NCI-H128 (cell line): ENCODE measurements around the gene POLR3B.
"Not testable (repeated sequence)": the region's sequence is repeated elsewhere in the genome, so short reads cannot be mapped to it uniquely, and the experiment has no call there.

Experiments used
- DNase-seq: peaks from one replicate; lab custom pipeline; 2025; ENCODE audit not compliant: unreplicated experiment; lab: John Stamatoyannopoulos, UW

POLR3B gene

DNA sequence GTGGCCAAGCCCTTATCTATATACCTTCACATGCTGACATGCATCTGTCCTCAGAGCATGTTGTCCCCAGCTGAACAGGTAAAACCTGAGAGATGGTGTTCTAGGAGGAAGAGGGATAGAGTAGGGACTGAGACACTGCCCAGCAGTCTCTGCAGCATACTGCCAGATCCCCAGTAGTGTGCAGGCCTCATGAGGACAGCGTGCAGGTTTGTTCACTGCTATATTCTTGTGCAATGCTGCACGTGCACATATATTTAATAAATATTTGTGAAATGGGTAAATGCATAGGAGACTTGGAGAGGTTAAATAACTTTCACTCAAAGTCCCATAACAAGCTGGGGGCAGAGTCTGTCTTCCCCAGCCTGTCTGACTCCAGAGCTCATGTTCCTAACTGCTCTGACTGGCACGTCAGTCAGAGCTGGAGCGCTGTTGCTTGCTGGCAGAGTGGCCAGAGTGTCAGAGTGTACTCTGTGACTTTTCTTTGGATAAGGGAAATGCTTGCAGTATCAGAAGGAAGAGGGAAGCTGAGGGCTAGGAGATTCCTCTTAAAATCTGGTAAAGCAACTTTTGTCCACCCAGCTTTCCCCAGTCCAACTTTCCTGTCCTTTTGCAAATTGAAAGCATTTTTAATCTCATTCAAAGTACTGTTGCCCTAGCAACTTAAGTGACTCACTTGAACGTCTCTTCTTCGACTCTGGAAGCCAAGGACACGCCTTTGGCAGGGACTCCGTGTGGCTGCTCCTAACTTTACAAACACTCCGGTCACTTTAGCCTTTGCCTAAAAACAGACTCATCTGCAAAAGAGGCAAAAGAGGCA lies 14.9 kb upstream of the POLR3B start:
- DNase-seq: no peak

DNA sequence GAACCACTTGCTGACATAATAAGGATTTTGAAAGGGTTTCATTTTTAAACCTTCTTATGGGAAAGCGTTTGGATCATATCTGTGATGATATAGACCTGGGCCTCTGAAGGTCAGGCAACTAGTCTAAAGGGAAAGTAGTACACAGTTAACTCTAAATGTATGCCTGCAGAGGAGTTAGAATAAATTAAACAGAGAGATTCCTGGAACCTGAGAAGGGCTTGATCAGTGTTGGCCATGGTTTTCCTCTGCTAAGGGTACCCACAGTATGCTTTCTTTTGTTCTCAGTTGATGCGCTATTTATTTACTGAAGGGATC lies 14.4 kb upstream of the POLR3B start:
- no peak for DNase-seq

DNA sequence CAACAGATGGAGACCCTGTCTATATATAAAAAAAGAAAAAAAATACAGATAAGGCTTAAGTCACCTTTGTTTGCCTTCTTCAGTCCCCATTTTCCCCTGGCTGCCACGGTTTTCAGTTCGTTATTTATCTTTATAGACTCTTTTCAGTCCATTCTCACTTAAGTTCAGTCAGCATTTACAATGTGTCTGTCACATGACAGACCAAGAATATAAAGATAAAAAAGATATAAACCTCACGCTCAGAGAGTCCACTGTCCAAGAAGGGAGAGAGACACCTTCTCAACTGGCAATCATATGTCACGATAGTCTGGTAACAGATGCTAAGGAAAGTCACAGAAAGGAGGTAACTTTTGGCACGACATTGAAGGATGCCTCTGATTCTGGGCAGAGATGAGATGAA lies 13.4 kb upstream of the POLR3B start:
- no peak for DNase-seq

DNA sequence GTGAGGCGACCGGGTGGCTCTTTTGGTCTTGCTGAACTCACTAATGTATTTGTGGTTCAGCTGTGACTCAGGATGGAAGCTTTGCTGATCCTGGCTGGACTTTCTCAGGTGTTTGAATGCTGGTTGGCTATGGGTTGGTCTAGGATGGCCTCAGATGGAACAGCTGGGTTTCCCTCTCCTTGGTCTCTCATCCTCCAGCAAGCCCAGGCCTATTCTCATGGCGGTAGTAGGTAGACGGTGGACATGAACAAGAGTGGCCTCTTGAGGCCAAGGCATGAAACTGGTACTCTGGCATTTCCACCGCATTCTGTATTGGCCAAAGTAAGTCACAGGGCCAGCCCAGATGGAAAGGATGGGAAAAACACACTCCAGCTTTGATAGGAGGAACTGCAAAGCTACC lies 11.8 kb upstream of the POLR3B start:
- no peak for DNase-seq

DNA sequence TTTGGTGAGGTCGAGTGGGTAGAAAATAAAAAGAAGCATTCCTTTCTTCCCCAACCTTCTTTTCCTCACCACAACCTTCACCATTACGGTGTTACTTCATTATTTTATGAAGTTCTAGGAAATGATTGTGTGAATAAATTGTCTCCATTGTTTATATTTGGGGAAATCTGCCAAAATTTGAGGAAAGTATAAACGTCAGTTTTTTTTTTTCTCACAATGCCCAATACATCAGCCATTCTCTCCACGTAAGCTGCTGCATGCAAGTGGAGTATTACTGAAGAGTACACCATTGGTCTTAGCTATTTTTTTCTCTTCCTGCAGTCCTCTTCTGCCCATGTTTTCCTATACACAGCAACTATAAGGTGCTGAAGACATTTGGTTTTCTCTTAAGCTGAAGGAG lies 9.1 kb upstream of the POLR3B start:
- DNase-seq: no peak

DNA sequence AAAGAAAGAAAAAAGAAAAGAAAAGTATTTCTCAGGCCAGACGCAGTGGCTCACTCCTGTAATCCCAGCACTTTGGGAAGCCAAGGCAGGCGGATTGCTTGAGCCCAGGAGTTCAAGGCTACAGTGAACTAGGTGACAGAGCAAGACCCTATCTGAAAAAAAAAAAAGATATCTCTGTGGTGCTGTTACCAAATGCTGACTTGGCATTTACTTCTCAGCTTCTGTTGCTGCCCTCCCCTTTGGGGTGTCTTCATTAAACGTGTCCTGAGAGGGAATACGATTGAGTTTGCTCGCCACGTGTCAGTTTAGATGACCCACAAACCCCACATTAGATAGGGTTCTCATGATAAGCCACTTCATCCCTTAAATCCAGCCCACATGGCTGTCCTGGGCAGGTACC lies 4.4 kb upstream of the POLR3B start:
- no peak for DNase-seq

DNA sequence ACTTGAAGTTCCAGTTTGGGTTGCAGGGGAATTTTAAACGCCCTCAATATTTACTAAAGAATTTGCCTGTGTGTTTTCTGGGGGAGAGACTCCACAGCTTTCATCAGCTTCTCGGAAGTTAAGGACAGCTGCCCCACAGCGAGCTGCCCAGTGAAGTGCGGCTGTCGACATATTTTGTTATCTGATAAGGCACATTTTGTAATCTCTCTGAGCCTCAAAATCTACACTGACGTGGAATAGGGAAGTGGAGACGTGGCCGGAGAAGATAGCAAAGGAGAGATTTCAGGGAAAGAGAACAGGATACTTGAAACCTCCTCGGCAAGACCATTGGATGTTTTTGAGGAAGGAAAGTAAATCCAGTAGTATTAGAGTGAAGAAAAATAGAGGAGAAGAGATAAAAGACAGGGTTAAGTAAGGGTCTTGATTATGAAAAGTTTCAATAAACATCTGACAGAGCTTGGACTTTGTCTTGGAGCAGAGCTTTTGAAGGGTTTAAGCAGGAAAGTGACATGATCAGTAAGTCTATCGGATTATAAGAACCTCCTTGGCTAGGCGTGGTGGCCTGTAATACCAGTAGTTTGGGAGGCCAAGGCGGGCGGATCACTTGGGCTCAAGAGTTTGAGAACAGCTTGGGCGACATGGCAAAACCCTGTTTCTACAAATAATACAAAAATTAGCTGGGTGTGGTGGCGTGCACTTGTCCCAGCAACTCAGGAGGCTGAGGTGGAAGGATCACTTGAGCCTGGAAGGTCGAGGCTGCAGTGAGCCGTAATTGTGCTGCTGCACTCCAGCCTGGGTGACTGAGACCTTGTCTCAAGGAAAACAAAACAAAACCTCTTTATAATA lies 1.1 kb downstream of the POLR3B start:
- no peak for DNase-seq

DNA sequence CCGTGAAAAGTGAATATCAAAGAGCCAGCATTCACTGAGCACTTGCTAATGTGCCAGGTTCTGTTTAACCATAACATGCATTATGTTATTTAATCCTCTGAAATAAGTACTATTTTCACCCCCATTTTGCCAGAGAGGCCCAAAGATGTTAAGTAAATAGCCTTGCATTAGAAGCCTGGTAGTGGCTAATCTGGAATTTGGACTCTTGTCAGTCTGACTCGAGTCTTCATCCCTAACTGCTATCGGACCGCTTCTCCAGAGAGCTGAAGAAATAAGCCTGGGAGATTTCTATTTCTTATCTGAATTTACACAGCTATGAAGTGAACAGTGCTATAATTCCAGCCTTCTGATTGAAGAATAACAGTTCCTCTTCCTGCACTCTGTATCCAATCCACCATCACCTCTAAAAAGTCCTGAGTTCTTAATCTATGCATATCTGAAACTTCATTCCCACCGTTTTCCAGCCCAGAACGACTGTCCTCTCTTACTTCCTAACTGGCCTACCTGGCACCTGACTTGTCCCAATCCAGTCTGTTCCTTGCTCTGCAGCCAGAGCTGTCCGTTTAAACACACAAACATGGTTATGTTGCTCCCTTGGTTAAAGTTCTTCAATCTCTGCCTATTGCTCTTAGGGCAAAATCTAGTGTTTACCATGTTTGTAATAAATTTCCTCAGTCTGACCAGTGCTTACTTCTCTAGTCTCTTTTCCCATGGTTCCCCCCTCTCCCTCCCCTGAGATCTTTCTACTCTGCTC lies 2.3 kb downstream of the POLR3B start:
- DNase-seq: no peak

DNA sequence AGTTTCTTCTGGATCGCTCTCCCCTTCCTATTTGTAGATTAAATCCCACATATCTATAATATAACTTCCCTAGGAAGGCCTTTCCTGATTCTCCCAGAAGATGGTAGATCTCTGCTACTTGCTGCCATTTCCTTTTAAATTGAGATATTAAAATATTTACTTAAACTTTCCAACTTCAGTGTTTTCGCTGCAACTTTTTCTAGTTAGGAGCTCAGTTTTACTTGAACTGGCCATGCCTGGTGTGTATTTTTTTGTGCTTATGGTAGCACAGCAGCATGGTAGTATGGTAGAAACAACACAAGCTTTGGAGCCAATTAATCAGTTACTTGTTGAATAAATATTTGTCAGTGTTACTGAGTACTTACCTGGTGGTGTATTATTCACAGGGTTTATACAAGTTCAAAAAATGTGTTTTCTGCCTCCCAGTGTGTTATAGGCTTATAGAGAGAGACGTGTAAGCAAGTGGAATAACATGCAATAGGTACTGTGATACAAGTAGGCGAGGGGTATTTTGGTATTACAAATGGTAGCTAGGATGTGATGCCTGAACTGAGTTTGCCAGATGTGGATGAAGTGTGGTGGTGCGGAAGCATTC lies 2.9 kb downstream of the POLR3B start:
- DNase-seq: no peak

DNA sequence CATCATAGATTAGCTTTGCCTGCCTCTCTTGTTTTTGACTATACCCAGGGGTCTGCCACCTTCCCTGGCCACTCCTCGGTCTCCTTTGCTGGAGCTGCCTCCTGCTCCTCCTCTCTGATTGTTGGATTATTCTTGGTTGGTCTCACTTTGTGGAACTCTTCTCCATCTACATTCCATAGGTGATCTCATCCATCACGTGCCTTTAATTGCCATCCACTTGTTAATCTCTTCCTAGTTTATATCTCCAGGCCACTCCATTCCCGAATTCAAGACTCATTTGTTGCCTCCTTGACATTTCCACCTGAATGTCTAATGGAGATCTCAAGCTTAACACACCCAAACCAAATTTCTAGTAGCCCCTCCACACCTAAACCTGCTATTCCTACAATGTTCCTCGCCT lies 5.4 kb downstream of the POLR3B start:
- DNase-seq: no peak

DNA sequence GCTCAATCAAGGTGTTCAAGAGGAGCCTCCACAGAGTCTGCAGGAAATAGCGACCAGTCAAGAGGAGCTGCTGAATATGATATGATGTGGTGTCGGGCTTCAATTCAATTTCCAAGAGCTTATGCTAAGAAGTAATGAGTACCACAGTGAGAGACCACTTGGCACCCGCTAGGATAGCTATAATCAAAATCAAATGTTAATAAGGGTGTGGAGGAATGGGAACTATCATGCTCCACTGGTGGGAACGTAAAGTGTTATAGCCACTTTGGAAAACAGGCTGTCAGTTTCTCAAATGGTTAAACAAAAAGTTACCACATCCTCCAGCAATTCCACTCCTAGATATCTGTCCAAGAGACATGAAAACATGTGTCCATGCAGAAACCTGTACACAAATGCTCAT lies 6.7 kb downstream of the POLR3B start:
- no peak for DNase-seq

DNA sequence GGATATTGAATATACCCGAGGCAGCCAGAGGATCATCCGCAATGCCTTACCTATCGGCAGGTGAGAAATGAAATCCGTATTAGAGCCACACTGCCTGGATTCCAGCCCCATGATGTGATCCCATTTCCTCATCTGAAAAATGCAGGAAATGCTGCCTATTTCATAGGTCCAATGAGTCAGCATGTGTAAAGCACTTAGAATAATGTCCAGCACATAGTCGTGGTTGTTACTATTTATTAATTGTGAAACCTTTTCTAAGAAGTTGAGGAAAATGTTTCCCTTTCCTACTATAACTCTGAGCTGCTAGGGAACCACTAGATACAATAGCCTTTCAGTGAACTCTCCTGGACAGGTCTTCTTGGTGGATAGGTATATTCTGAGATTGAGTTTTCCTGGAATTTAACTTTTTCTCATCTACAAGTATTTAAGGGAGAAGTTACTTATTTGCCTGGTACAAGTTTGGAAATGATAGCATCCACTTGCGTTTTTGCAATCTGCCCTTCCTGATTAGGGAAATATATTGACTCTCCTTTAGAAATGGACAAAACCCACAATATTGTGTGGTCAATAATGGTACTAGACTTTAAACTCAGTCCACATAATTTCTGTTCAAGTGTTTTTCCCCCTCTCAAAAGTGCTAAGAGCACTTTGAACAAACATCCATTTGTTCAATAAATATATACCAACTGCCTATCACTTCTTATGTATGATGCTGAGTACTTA lies 12.2 kb downstream of the POLR3B start:
- DNase-seq: no peak

DNA sequence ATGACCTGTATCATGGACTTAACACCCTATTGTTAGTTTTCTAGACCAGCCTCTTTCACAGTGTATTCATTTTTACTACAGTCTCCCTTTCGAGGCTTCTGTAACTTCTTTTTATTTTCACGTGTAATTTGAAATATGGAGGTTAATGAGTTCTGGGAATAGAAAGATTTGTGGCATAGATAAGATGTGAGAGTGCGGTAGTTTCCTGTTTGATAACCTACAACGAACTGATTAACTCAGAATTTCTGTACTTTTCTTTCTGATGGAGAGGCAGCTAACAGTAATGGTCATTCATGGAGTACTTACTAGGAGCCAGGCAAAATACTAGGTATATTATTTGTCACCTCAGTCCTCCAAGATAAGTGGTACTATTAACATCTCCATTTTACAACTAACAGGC lies 21.2 kb downstream of the POLR3B start:
- no peak for DNase-seq

DNA sequence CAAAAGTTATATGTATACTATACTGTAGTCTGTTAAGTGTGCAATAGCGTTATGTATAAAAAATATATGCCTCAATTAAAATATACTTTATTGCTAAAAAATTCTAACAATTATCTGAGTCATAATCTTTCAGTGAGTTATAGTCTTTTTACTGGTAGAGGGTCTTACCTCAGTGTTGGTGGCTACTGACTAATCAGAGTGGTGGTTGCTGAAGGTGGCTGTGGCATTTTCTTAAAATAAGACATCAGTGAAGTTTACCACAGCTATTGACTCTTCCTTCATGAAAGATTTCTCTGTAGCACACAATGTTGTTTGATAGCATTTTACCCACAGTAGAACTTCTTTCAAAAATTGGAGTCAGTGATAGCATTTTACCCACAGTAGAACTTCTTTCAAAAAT lies 23.4 kb downstream of the POLR3B start:
- no peak for DNase-seq

DNA sequence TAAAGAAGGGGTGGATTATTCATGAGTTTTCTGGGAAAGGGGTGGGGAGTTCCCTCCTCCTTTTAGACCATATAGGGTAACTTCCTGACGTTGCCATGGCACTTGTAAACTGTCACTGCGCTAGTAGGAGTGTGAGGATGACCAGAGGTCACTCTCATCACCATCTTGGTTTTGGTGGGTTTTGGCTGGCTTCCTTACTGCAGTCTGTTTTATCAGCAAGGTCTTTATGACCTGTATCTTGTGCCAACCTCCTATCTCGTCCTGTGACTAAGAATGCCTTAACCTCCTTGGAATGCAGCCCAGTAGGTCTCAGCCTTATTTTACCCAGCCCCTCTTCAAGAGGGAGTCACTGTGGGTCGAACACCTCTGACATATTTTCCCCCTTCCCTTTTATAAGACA lies 24.3 kb downstream of the POLR3B start:
- DNase-seq: not testable (repeated sequence)

DNA sequence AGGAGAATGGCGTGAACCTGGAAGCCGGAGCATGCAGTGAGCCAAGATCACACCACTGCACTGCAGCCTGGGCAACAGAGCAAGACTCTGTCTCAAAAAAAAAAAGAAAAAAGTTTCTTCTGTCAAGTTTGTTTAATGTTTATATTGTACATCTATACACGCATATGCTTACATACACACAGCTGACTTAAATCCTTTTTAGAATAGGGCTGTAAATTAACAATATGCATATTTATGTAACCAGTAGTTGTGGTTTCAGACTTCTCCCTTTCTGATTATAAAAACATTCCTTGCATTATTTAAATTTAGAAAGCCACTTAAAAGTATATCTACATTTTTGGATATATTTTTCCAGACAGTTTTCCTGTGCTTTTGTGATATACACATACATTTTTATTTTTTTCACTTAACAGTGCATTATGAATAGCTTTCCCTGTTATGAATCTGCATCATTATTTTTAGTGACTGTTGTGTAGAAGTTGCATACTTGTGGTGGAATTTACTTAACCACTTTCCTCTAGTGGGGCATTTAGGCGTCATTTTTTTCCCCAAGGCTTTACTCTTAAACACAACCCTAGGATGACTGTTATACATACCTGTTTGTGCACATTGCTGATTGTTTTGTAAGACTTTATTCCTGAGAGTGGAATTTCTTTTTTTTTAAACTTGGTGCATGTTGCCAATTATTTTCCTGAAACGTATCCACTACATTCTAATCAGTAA lies 29.4 kb downstream of the POLR3B start:
- no peak for DNase-seq

DNA sequence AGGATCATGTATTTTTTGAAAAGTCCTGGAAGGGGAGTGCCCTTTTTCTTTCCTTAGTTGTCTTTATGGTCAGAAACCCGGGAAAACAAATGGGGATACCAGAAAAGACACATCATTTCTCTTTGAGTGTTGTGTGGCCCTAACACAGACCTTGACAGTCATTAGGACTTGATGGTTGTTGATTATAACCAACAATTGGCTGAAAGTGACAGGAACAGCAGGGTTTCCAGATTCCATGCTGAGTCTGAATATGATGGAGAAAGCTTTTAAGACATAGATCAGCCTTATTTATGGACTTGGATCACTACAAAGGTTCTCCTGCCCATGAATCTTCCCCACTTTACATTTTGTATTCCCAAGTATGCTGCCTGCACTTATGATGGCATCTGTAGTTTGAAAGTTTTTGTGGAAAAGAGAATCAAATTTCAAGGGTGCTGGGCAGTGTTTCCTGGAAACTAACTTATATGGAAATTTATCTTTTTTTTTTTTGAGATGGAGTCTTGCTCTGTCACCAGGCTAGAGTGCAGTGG lies 30.4 kb downstream of the POLR3B start:
- no peak for DNase-seq

DNA sequence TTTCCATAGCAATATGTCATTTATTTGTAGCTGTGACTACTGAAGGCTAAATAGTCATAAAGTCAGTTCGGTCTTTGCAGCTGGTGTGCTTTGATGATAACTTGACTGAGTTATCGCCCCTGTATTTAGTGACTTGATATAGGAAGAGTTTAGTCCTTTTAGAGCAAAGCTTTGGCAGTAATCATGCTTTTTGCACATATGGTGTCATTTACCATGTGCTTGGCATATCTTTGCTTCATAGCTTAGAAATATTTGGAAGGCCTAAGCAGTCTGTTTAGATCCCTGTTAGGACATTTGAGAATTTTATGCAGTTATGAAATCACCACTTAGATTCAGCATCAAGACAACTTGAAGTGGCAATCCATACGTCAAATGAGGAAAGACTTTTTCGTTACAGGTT lies 31.6 kb downstream of the POLR3B start:
- DNase-seq: no peak

DNA sequence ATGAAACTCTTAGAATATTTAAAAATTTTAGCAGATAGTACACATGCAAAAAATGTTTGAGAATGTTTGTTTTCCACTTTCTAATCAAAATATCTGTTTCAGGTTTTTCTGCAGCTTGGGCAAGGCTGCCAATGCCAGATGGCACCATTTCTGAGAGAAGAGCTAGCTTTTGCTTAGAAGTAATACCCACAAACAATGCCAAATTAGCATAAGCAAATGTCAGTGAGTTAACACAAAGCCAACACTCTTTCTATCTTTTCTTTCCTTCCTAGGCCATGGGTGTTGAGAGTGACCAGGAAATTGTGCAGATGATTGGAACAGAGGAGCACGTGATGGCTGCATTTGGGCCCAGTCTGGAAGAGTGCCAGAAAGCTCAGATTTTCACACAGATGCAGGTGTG lies 35.2 kb downstream of the POLR3B start:
- no peak for DNase-seq

DNA sequence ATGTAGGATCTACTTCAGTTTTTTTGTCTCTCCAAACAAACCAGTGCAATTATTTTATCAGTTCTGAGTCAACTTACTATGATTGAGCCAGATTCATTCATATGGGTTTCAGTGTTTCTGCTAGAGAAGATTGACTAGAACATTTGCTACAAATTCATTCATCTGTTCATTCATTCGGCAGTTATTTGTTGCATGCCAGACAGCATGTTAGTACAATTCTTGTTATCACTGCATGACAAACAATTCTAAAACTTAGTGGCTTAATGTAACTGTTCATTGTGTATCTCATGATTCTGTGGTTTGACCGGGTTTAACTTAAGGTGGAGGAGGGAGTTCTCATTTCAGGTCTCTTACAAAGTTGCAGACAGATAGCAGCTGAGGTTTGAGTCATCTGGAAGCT lies 52.3 kb downstream of the POLR3B start:
- no peak for DNase-seq
